ENCODE results near the gene CAPN15.

Gene CAPN15

GRCh38 chr16:578232-578869 lies 50.8 kb downstream of the CAPN15 start:
- no peak for DNase-seq

DNA sequence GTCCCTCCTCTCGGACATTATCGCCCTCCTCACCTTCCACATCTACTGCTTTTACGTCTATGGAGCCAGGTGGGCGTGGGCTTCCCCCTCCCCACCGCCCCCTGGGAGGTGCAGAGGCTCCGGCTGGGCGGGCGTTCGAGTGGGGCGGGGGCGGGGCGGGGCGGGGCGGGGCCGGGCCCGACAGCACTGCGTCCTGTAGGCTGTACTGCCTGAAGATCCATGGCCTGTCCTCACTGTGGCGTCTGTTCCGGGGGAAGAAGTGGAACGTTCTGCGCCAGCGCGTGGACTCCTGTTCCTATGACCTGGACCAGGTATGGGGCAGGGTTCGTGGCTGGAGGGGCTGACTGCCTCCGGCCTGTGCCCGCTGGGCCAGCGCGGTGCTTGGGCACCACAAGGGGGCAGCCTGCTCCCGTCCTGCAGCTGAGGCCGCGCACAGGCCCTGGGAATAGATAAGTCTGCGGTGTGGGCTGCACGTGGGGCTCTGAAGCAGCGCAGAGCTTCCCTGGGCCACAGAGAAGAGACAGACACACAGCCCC lies 51.4 kb downstream of the CAPN15 start:
- DNase-seq = peak in 4 of 5 donors; percentile 45 to 66 (median 54)

DNA sequence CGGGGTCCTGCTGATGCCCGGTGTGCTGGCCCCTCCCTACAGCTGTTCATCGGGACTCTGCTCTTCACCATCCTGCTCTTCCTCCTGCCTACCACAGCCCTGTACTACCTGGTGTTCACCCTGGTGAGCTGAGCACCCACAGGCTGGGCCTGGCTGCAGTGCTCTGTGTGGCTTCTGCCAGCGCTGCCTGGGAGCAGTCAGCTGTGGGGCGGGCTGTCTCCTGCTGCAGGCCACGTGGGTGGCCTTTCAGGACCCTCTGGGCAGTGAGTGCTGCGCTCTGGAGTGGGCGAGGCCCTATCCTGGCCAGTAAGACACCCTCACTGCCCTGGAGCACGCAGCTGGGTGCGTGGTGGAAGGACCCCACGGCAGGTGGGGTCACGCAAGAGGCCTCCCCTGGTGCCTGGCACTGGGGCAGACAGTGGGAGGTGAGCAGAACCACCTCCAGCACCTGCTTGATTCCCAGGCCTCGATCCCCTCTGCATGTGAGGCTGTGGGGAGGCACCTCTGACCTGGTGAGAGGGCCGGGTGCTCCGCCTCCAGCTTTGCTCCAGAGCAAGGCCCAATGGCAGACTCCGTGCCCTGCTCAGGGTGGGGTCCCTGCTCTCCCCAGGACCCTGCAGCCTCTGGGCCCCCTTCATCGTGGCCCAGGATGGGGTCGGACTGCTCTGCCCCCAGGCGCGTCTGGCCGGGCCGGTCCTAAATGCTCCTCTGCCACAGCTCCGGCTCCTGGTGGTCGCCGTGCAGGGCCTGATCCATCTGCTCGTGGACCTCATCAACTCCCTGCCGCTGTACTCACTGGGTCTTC lies 52.8 kb downstream of the CAPN15 start:
- no peak for DNase-seq

- no peak for DNase-seq
These were observed 53.5 kb downstream of the CAPN15 start for GRCh38 chr16:580946-581498.

- no peak for DNase-seq
These were observed 54.7 kb downstream of the CAPN15 start for GRCh38 chr16:582218-582613.

GRCh38 chr16:582614-583331 lies 55.3 kb downstream of the CAPN15 start:
- no peak for DNase-seq

- DNase-seq = no peak
These were observed 55.9 kb downstream of the CAPN15 start for GRCh38 chr16:583470-583814.

DNA sequence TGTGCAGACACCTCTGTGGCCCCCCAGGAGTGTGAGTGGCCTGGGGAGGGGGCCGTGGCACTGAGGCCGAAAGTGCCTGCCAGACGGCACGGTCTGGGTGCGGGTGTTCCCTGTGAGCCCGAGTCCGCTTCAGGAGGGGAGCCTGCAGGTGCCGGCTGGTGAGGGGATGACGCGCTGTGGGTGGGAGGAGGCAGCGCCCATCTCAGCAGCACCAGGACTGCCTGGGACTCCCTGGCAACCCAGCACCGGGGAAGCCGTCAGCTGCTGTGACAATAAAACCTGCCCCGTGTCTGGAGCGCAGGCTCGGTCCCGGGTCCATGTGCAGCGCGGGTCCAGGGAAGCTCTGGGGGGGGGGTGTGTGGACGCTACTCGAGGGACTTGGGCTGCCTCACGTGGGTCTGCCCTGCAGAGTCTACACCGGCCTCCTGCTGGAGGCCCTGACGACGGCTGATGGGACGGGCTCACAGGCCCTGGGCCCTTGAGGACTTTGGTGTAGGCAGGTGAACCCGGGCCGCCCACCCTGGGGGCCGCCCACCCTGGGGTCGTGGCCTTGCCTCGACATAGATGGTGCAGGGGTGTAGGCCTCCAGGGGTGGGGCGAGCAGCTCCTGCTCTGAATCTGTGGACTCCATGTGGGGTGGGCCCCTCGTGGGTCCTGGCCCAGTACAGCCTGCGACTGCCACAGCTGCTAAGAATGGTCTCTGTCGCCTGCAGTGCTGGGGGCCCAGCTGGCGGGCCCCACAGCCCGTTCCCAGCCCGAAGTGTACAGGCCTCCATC lies 56.5 kb downstream of the CAPN15 start:
- DNase-seq = no peak

DNA sequence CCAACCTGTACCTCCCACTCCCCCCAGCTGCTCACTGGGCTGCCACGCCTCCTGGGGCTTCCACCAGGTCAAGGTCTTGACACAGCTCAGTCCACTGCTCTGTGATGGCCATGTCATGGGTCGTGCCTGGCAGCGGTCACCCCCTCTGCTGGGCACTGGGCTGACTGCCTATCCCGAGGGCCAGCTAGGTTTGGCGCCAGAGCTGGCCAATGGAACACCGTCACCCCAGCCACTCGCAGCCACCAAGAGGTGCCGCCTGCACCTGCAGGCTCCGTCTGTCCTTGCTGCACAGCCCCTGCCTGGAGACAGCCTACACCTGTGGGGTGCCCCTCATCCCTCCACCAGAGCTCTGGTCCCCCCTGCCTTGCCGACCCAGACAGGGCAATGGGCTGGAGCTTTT lies 57.8 kb downstream of the CAPN15 start:
- DNase-seq = no peak

DNA sequence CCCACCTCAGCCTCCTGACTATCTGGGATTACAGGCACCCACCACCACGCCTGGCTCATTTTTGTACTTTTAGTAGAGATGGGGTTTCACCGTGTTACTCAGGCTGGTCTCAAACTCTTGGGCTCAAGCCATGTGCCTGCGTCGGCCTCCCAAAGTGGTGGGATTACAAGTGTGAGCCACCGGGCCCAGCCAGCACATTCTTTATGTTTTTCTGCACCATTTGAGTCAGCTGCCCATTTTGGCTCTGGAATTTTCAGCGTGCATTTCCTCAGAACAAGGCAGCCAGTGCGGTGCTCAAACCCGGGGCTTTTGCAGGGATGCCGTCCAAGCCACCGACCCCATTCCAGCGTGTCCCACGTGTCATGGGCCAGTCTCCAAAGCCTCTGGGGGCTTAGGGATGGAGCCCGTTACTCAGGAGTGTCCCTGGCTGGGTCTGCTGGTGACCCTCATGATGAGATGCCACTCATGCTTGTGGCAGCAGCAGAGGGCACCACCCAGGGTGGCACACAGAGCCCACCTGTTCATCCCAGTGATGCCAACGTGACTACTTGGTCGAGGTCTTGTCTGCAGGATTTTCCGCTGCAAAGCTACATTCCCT lies 58.6 kb downstream of the CAPN15 start:
- DNase-seq = no peak

- no peak for DNase-seq
These were observed 59.4 kb downstream of the CAPN15 start for GRCh38 chr16:586645-587590.

- peak; percentile 31 to 69 (median 60) for DNase-seq
These were observed 61.1 kb downstream of the CAPN15 start for GRCh38 chr16:588639-588888.

GRCh38 chr16:588889-589657 lies 61.6 kb downstream of the CAPN15 start:
- DNase-seq = peak; percentile 97 to 98 (median 97)

GRCh38 chr16:589658-590187 lies 62.2 kb downstream of the CAPN15 start, which contains the start of gene RAB40C:
TSS of gene RAB40C (plus strand) at chr16:590066. CDS start at chr16:590292, 226 bp downstream.
- DNase-seq = peak; percentile 98 to 99 (median 99)

GRCh38 chr16:590188-590814 lies 62.8 kb downstream of the CAPN15 start:
- DNase-seq = no peak

DNA sequence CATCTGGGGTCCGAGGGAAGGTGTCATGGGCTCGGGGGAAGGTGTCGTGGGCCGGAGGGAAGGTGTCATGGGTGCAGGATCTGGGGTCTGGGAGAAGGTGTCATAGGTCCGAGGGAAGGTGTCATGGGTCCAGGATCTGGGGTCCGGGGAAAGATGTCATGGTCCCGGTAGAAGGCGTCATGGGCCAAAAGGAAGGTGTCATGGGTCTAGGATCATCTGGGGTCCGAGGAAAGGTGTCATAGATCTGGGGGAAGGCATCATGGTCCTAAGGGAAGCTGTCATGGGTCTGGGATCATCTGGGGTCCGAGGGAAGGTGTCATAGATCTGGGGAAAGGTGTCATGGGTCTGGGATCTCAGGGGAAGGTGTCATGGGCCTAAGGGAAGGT lies 63.3 kb downstream of the CAPN15 start:
- no peak for DNase-seq

DNA sequence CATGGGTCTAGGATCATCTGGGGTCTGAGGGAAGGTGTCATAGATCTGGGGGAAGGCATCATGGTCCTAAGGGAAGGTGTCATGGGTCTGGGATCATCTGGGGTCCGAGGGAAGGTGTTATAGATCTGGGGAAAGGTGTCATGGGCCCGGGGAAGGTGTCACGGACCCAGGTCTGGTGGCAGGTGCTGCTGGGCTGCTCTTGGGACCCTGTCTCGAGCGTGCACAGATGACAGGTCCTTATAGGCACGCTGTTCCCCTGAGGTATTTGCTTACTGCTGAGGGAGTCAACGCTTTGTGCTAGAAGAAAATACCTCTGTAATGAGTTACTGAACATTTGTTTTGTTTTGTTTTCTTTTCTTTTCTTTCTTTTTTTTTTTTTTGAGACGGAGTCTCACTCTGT lies 63.7 kb downstream of the CAPN15 start:
- DNase-seq = no peak

DNA sequence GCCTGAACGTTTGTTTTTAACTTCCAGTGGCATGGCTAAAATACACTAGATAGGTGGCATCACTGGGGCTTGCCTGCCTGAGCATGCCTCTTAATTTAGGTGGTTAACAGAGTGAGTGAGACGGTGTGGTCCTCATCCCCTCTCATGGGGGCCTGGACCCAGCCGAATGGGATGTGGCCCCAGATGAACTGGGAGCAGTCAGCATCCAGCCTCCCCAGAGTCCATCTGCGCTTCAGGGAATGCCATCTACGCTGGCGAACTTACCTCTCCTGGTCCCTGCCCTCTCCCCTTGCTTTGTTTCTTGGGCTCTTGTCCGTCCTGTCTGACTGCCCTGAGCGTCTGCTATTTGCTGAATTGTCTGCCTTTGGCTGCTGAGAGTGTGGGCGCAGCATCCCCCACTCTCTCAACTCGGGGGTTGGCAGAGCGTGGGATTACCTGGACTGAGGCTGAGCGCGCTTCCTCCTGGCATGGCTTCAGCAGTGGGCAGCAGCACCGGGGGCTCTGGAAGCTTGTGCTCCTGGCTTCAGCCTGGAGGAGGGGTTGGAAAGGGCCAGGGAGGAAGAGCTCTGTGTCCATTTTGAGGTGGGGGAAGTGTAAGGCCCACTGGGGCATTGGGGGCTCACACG lies 64.5 kb downstream of the CAPN15 start:
- no peak for DNase-seq

All from T-helper 1 cell (primary cell).